ENCODE data around the gene UBIAD1. TPM values are rescaled to one million over a fixed set of nuclear protein-coding genes. Genes with fewer than 3 reads are reported as not detected.

Gene UBIAD1
- total RNA-seq, 2 experiments from 2014 or later: 22.7 to 28.9 TPM

DNA sequence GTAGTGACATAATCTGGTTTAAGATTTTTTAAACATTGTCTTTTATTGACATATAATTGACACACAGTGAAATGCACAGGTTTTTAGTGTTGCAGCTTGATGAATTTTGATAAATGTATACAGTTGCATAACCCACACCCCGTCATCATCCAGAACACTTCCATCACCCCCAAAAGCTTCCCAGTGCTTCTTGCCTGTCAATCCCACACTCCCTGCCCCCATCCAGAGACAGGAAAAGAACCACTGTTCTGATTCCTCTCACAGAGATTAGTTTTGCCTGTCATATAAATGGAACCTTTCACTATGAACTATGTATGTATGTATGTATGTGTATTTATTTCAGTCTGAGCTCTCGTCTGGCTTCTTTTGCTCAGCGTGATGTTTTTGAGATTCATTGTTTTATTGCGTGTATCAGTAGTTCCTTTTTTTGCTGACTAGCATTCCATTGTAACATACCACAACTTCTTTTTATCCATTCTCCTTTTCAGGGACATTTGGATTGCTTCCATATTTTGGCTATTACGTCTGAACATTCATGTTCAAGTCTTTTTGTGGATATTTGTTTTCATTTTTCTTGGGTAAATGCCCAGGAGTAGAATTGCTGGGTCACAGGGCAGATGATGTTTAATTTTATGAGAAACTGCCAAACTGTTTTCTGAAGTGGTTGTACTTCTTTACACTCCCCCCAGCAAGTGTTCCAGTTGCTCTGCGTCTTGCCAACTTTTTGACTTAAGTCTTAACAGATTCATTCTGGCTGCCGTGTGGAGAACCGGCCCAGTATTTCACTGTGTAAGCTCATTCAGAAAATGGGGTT is 8.7 kb downstream of the UBIAD1 start:
- BruUV-seq (replicated peaks): no TSS peak
- H3K4me2 ChIP-seq (ENCODE audit: low read length): peak overlapping the region; percentile 83
- TF ChIP-seq EZH2phosphoT487 (IDR thresholded peaks at IDR 0.05; ENCODE audit: borderline replicate concordance, low read depth, low read length): no peak
- TF ChIP-seq, protein P1, sequence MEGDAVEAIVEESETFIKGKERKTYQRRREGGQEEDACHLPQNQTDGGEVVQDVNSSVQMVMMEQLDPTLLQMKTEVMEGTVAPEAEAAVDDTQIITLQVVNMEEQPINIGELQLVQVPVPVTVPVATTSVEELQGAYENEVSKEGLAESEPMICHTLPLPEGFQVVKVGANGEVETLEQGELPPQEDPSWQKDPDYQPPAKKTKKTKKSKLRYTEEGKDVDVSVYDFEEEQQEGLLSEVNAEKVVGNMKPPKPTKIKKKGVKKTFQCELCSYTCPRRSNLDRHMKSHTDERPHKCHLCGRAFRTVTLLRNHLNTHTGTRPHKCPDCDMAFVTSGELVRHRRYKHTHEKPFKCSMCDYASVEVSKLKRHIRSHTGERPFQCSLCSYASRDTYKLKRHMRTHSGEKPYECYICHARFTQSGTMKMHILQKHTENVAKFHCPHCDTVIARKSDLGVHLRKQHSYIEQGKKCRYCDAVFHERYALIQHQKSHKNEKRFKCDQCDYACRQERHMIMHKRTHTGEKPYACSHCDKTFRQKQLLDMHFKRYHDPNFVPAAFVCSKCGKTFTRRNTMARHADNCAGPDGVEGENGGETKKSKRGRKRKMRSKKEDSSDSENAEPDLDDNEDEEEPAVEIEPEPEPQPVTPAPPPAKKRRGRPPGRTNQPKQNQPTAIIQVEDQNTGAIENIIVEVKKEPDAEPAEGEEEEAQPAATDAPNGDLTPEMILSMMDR (conservative IDR thresholded peaks at IDR 0.05; ENCODE audit: low read length): no peak
- ChIA-PET POLR2A (interaction anchor here (0.6 to 2.9 kb wide), 8 partner anchors 9 to 1031 kb away, joined by 3 to 10 read pairs (median 4); partner anchors contain the start of genes MTOR and UBIAD1), CTCF (ENCODE audit: unreplicated experiment) (interaction anchor here (0.5 to 1.3 kb wide), 3 partner anchors 9 to 555 kb away, joined by 3 read pairs; no protein-coding TSS in a partner anchor)
- no peaks in the 10 kb centered on the region for H3K9me2 ChIP-seq (ENCODE audit: insufficient read depth, low read length)
- no peaks in the 10 kb centered on the region for H4K20me1 ChIP-seq (ENCODE audit: insufficient read depth, low read length)
- H3K4me1 ChIP-seq (ENCODE audit: insufficient read depth, low read length, poor library complexity, severe bottlenecking): peaks cover 28% of the 10 kb centered on the region
- peak overlapping the region; percentile 50 for H3K4me3 ChIP-seq (ENCODE audit: low read depth, low read length, poor library complexity, severe bottlenecking)
- 0 out of 2 replicates have a peak overlapping the region, but pooled peaks have one; percentile 24 for H2AFZ ChIP-seq (ENCODE audit: low read length)
- H3K36me3 ChIP-seq (ENCODE audit: insufficient read depth, low read length): peaks cover 88% of the 10 kb centered on the region
- peaks cover 60% of the 10 kb centered on the region for H3K79me2 ChIP-seq (ENCODE audit: insufficient read depth, low read depth, low read length)
- intact Hi-C loops (cut with micrococcal nuclease; ENCODE audit: unreplicated experiment): no loop called here
- peak overlapping the region; percentile 83 for H3K27ac ChIP-seq (ENCODE audit: low read depth, low read length, poor library complexity, severe bottlenecking)
- no peak for DNase-seq (ENCODE audit: low spot score)
- no peaks in the 10 kb centered on the region for H3K9me3 ChIP-seq (ENCODE audit: low read length)

- Histone ChIP-seq H4K20me1 (ENCODE audit: insufficient read depth, low read length) (no peaks in the 10 kb centered on the region), H3K4me3 (ENCODE audit: low read depth, low read length, poor library complexity, severe bottlenecking) (no peak overlapping the region), H3K4me1 (ENCODE audit: insufficient read depth, low read length, poor library complexity, severe bottlenecking) (peaks cover 28% of the 10 kb centered on the region), H3K9me2 (ENCODE audit: insufficient read depth, low read length) (no peaks in the 10 kb centered on the region), H3K27ac (ENCODE audit: low read depth, low read length, poor library complexity, severe bottlenecking) (no peak overlapping the region), H2AFZ (ENCODE audit: low read length) (no peak overlapping the region), H3K4me2 (ENCODE audit: low read length) (no peak overlapping the region), H3K36me3 (ENCODE audit: insufficient read depth, low read length) (peaks cover 88% of the 10 kb centered on the region), H3K9me3 (ENCODE audit: low read length) (no peaks in the 10 kb centered on the region), H3K79me2 (ENCODE audit: insufficient read depth, low read depth, low read length) (peaks cover 49% of the 10 kb centered on the region)
- ChIA-PET POLR2A (no interaction called here), CTCF (ENCODE audit: unreplicated experiment) (no interaction called here)
- no peak for TF ChIP-seq EZH2phosphoT487 (IDR thresholded peaks at IDR 0.05; ENCODE audit: borderline replicate concordance, low read depth, low read length)
- TF ChIP-seq, protein P1 (conservative IDR thresholded peaks at IDR 0.05; ENCODE audit: low read length): no peak
- no peak for DNase-seq (ENCODE audit: low spot score)
- BruUV-seq (replicated peaks): no TSS peak
- intact Hi-C loops (cut with micrococcal nuclease; ENCODE audit: unreplicated experiment): no loop called here
Observed at GRCh38 chr1:11283151-11283550, 10.2 kb downstream of the UBIAD1 start.

DNA sequence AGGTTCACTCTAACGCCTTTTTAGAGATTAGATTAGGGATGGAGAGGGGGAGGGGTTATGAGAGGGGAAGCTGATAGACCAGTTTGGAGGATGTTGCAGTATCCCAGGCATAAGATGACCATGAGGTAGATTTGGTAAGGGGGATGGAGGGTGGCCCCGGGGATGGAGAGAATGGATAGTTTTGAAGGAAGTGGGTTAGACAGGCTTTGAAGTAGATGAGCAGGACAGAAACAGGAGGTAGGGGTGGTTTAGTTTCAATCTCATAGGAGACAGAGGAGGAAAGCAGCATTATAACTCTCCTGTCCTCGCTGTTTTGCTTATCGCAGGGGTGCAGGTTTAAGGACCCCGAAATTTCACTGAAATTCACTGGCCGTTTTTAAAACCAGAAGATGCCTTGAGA is 11.8 kb downstream of the UBIAD1 start:
- ChIA-PET POLR2A (interaction anchor here (1.0 kb wide), 1 partner anchor 22 kb away, joined by 4 read pairs; the partner anchor contains the start of gene MTOR), CTCF (ENCODE audit: unreplicated experiment) (no interaction called here)
- H3K4me3 ChIP-seq (ENCODE audit: low read depth, low read length, poor library complexity, severe bottlenecking): no peak overlapping the region
- H3K36me3 ChIP-seq (ENCODE audit: insufficient read depth, low read length): peaks cover 84% of the 10 kb centered on the region
- H3K9me2 ChIP-seq (ENCODE audit: insufficient read depth, low read length): no peaks in the 10 kb centered on the region
- no peak overlapping the region for H3K27ac ChIP-seq (ENCODE audit: low read depth, low read length, poor library complexity, severe bottlenecking)
- H3K9me3 ChIP-seq (ENCODE audit: low read length): no peaks in the 10 kb centered on the region
- no TSS peak for BruUV-seq (replicated peaks)
- no peak overlapping the region for H2AFZ ChIP-seq (ENCODE audit: low read length)
- peaks cover 25% of the 10 kb centered on the region for H3K4me1 ChIP-seq (ENCODE audit: insufficient read depth, low read length, poor library complexity, severe bottlenecking)
- intact Hi-C loops (cut with micrococcal nuclease; ENCODE audit: unreplicated experiment): no loop called here
- no peaks in the 10 kb centered on the region for H4K20me1 ChIP-seq (ENCODE audit: insufficient read depth, low read length)
- TF ChIP-seq, protein P1 (conservative IDR thresholded peaks at IDR 0.05; ENCODE audit: low read length): no peak
- no peak for TF ChIP-seq EZH2phosphoT487 (IDR thresholded peaks at IDR 0.05; ENCODE audit: borderline replicate concordance, low read depth, low read length)
- no peak overlapping the region for H3K4me2 ChIP-seq (ENCODE audit: low read length)
- H3K79me2 ChIP-seq (ENCODE audit: insufficient read depth, low read depth, low read length): peaks cover 38% of the 10 kb centered on the region
- no peak for DNase-seq (ENCODE audit: low spot score)

Measured in OCI-LY7 (cell line).